CD14-positive monocyte (primary cell): ENCODE measurements around the gene MTCL3.

Experiments
- DNase-seq, 3 donors: peaks; one replicate each; pipeline ENCODE4 v3.0.0-alpha.2; 2011 to 2022
- H2AFZ ChIP-seq: 2 replicates; pipeline ENCODE4 v1.6.0; 2012; ENCODE audit warnings: mild to moderate bottlenecking, low read depth, low read length, inconsistent platforms; ENCODE audit not compliant: insufficient read depth, poor library complexity, severe bottlenecking
- H3K27ac ChIP-seq, 2 donors: 1 replicate in 1 of 2; 2 replicates in 1 of 2; pipeline ENCODE4 v1.5.1; 2012 to 2013; ENCODE audit warnings: low read length in 2 of 2, control low read depth in 1 of 2, inconsistent platforms in 1 of 2, low read depth in 1 of 2, mild to moderate bottlenecking in 1 of 2
- H3K27me3 ChIP-seq, 2 donors: one replicate each; pipeline versions ENCODE4 v1.6.0 to v1.6.1; 2011 to 2013; ENCODE audit warnings: low read length in 2 of 2; ENCODE audit not compliant: control insufficient read depth in 2 of 2, insufficient read depth in 2 of 2
- H3K36me3 ChIP-seq, 2 donors: replicated peaks in 1 of 2; 1 replicate in 1 of 2; 2 replicates in 1 of 2; pipeline versions ENCODE4 v1.5.1 to v1.6.1; 2012 to 2013; ENCODE audit warnings: low read length in 2 of 2, control low read depth in 1 of 2, inconsistent platforms in 1 of 2, mild to moderate bottlenecking in 1 of 2; ENCODE audit not compliant: insufficient read depth in 2 of 2, control insufficient read depth in 1 of 2
- H3K4me1 ChIP-seq, 2 donors: 1 replicate in 1 of 2; 2 replicates in 1 of 2; pipeline versions ENCODE4 v1.5.1 to v1.6.1; 2012 to 2013; ENCODE audit warnings: low read length in 2 of 2, control low read depth in 1 of 2, inconsistent platforms in 1 of 2, mild to moderate bottlenecking in 1 of 2, moderate library complexity in 1 of 2; ENCODE audit not compliant: insufficient read depth in 2 of 2, control insufficient read depth in 1 of 2
- H3K4me2 ChIP-seq: replicated peaks from 2 replicates; pipeline ENCODE3; 2012; ENCODE audit warnings: low read length, moderate library complexity, mild to moderate bottlenecking; ENCODE audit not compliant: poor library complexity, severe bottlenecking; ENCODE audit errors: extremely low read depth
- H3K4me3 ChIP-seq, 3 experiments: fragments of 200-600 bp in 1 of 3; sonication (generic) in 1 of 3; replicated peaks in 1 of 3; 1 replicate in 2 of 3; 2 replicates in 1 of 3; pipeline ENCODE4 v1.5.1; 2011 to 2013; ENCODE audit warnings: low read length in 3 of 3, mild to moderate bottlenecking in 3 of 3, control low read depth in 2 of 3, low read depth in 2 of 3, inconsistent platforms in 1 of 3, moderate library complexity in 1 of 3
- H3K79me2 ChIP-seq: 2 replicates; pipeline ENCODE4 v1.6.0; 2012; ENCODE audit warnings: mild to moderate bottlenecking, control low read depth, inconsistent platforms, low read length, moderate library complexity; ENCODE audit not compliant: insufficient read depth
- H3K9ac ChIP-seq: 2 replicates; pipeline ENCODE4 v1.6.0; 2017; ENCODE audit warnings: low read length, mild to moderate bottlenecking; ENCODE audit not compliant: insufficient read depth, poor library complexity, severe bottlenecking
- H3K9me3 ChIP-seq, 2 donors: replicated peaks in 1 of 2; 1 replicate in 1 of 2; 2 replicates in 1 of 2; pipeline versions ENCODE4 v1.5.1 to v1.6.1; 2012 to 2013; ENCODE audit warnings: low read length in 2 of 2, control low read depth in 1 of 2; ENCODE audit not compliant: control insufficient read depth in 1 of 2, insufficient read depth in 1 of 2
- H4K20me1 ChIP-seq: 2 replicates; pipeline ENCODE4 v1.6.0; 2012; ENCODE audit warnings: mild to moderate bottlenecking, low read length, control low read depth, moderate library complexity; ENCODE audit not compliant: insufficient read depth
- H3K27ac Mint-ChIP-seq, 7 donors: one replicate each; pipeline ENCODE4 v1.8.0; 2020; ENCODE audit warnings: mild to moderate bottlenecking in 7 of 7, mixed read lengths in 7 of 7, moderate library complexity in 6 of 7, inconsistent platforms in 2 of 7
- H3K27me3 Mint-ChIP-seq, 3 donors: one replicate each; pipeline ENCODE4 v1.8.0; 2021 to 2022; ENCODE audit warnings: low read depth in 3 of 3, mild to moderate bottlenecking in 3 of 3, mixed read lengths in 3 of 3, moderate library complexity in 3 of 3, inconsistent platforms in 1 of 3
- H3K36me3 Mint-ChIP-seq, 2 donors: one replicate each; pipeline ENCODE4 v1.8.0; 2020; ENCODE audit warnings: mixed read lengths in 2 of 2, inconsistent platforms in 1 of 2, mild to moderate bottlenecking in 1 of 2
- H3K4me1 Mint-ChIP-seq: one replicate; pipeline ENCODE4 v1.8.0; 2020; ENCODE audit warnings: mild to moderate bottlenecking, mixed read lengths
- H3K4me3 Mint-ChIP-seq, 2 donors: one replicate each; pipeline ENCODE4 v1.8.0; 2020; ENCODE audit warnings: mild to moderate bottlenecking in 2 of 2, mixed read lengths in 2 of 2, moderate library complexity in 1 of 2
- H3K9me3 Mint-ChIP-seq, 7 donors: one replicate each; pipeline ENCODE4 v1.8.0; 2020 to 2022; ENCODE audit warnings: mixed read lengths in 7 of 7, mild to moderate bottlenecking in 6 of 7, moderate library complexity in 6 of 7, inconsistent platforms in 2 of 7
- CTCF ChIP-seq: fragments of 200-600 bp; IDR thresholded peaks from one replicate; pipeline ENCODE4 v1.8.0; 2022; ENCODE audit warnings: antibody characterized with exemption, mild to moderate bottlenecking
- WGBS: methylation state at CpG from one replicate; pipeline ENCODE4 v1.1.5; 2013; ENCODE audit warnings: missing lambda C conversion rate; ENCODE audit not compliant: insufficient coverage; 5-methylcytosine and 5-hydroxymethylcytosine counted together
- intact Hi-C, 2 donors: fragments of 100-400 bp; cut with micrococcal nuclease; formaldehyde crosslinking; loops; one replicate each; pipeline versions ENCODE4 v1.15.0 to v1.15.1; 2023

MTCL3 gene

GRCh38 chr6:127451388-127451787 lies 67.7 kb downstream of the MTCL3 start:
- H3K4me2 ChIP-seq, result no peak overlapping the region
- H3K27me3 ChIP-seq, result no peaks in the 10 kb centered on the region
- H3K79me2 ChIP-seq, result no peaks in the 10 kb centered on the region
- no peaks in the 10 kb centered on the region for H3K9me3 Mint-ChIP-seq
- H3K4me1 Mint-ChIP-seq, result peaks cover 7% of the 10 kb centered on the region
- peaks cover 4% of the 10 kb centered on the region in 2 donors for H3K4me1 ChIP-seq
- no peak overlapping the region for H3K27ac ChIP-seq
- no peak for DNase-seq
- H3K4me3 Mint-ChIP-seq, result no peak overlapping the region
- H2AFZ ChIP-seq, result no peak overlapping the region
- no peaks in the 10 kb centered on the region for H4K20me1 ChIP-seq
- H3K9me3 ChIP-seq, result no peaks in the 10 kb centered on the region
- no peak overlapping the region for H3K4me3 ChIP-seq
- H3K9ac ChIP-seq, result no peak overlapping the region
- H3K27ac Mint-ChIP-seq, result no peak overlapping the region
- 100% methylated on average over 2 of the region's 3 CpGs for WGBS
- TF ChIP-seq CTCF, result no peak
- peaks cover 0 to 5% (median 2%) of the 10 kb centered on the region in 3 donors for H3K27me3 Mint-ChIP-seq
- H3K36me3 ChIP-seq, result no peaks in the 10 kb centered on the region
- intact Hi-C loops, result loop anchor here in 1 of 2 donors (10.0 kb wide), 1 partner anchor 63 kb away; the partner anchor contains the start of gene MTCL3
- H3K36me3 Mint-ChIP-seq, result no peaks in the 10 kb centered on the region

GRCh38 chr6:127447780-127448179 lies 71.4 kb downstream of the MTCL3 start:
- Histone ChIP-seq H3K36me3 (no peaks in the 10 kb centered on the region), H2AFZ (no peak overlapping the region), H3K4me2 (no peak overlapping the region), H3K27ac (no peak overlapping the region), H3K9me3 (no peaks in the 10 kb centered on the region), H4K20me1 (no peaks in the 10 kb centered on the region), H3K27me3 (no peaks in the 10 kb centered on the region), H3K4me1 (no peaks in the 10 kb centered on the region), H3K79me2 (no peaks in the 10 kb centered on the region), H3K9ac (no peak overlapping the region), H3K4me3 (no peak overlapping the region)
- Mint-ChIP-seq H3K9me3 (no peaks in the 10 kb centered on the region), H3K36me3 (no peaks in the 10 kb centered on the region), H3K4me1 (peaks cover 2% of the 10 kb centered on the region), H3K4me3 (no peak overlapping the region), H3K27ac (no peak overlapping the region), H3K27me3 (peaks cover 2 to 5% (median 4%) of the 10 kb centered on the region in 3 donors)
- intact Hi-C loops, result no loop called here
- DNase-seq, result no peak
- no peak for TF ChIP-seq CTCF
